IPS-18c (cell line): ENCODE data around the gene B3GNT4.

Experiments used
- H3K4me3 ChIP-seq: 2 replicates; pipeline ENCODE4 v1.7.0; 2013; ENCODE audit warnings: low read depth, mild to moderate bottlenecking, low read length, moderate library complexity; ENCODE audit not compliant: insufficient read depth
- H3K9me3 ChIP-seq: one replicate; pipeline ENCODE4 v1.6.1; 2013; ENCODE audit warnings: mild to moderate bottlenecking, low read length, moderate library complexity; ENCODE audit not compliant: control insufficient read depth, insufficient read depth

Gene B3GNT4

GRCh38 chr12:122204167-122205052, 901 bp downstream of the B3GNT4 start:
- H3K4me3 ChIP-seq: peak overlapping the region; percentile 62
- H3K9me3 ChIP-seq: no peaks in the 10 kb centered on the region

- no peak overlapping the region for H3K4me3 ChIP-seq
- H3K9me3 ChIP-seq: no peaks in the 10 kb centered on the region
These were observed 1.8 kb downstream of the B3GNT4 start for GRCh38 chr12:122205053-122205925.

- Histone ChIP-seq H3K4me3 (no peak overlapping the region), H3K9me3 (no peaks in the 10 kb centered on the region)
These were observed 2.8 kb downstream of the B3GNT4 start for GRCh38 chr12:122206111-122206881.

- Histone ChIP-seq H3K4me3 (no peak overlapping the region), H3K9me3 (no peaks in the 10 kb centered on the region)
These were observed 3.5 kb downstream of the B3GNT4 start for GRCh38 chr12:122206976-122207375.

- H3K4me3 ChIP-seq: no peak overlapping the region
- H3K9me3 ChIP-seq: no peaks in the 10 kb centered on the region
These were observed 3.9 kb downstream of the B3GNT4 start for GRCh38 chr12:122207391-122207790.

- H3K9me3 ChIP-seq: no peaks in the 10 kb centered on the region
- H3K4me3 ChIP-seq: no peak overlapping the region
These were observed 4.7 kb downstream of the B3GNT4 start for GRCh38 chr12:122208073-122208820.

- H3K9me3 ChIP-seq: no peaks in the 10 kb centered on the region
- no peak overlapping the region for H3K4me3 ChIP-seq
These were observed 12.3 kb downstream of the B3GNT4 start for GRCh38 chr12:122215771-122216170.

GRCh38 chr12:122216445-122216844, 12.9 kb downstream of the B3GNT4 start:
- Histone ChIP-seq H3K4me3 (no peak overlapping the region), H3K9me3 (no peaks in the 10 kb centered on the region)

- H3K4me3 ChIP-seq: peak within 1 kb of the TSS; percentile 100
- no peaks in the 10 kb centered on the region for H3K9me3 ChIP-seq
These were observed 22.3 kb downstream of the B3GNT4 start, which contains the start of gene DIABLO for GRCh38 chr12:122225683-122226365. Gene DIABLO, minus strand, starts transcription at chr12:122226052. Its CDS starts 38 bp downstream, at chr12:122226014.

- Histone ChIP-seq H3K9me3 (no peaks in the 10 kb centered on the region), H3K4me3 (peak overlapping the region; percentile 31)
These were observed 23.0 kb downstream of the B3GNT4 start for GRCh38 chr12:122226366-122227125.

- Histone ChIP-seq H3K4me3 (no peak overlapping the region), H3K9me3 (no peaks in the 10 kb centered on the region)
These were observed 23.8 kb downstream of the B3GNT4 start for GRCh38 chr12:122227341-122227740.

GRCh38 chr12:122228092-122228491, 24.6 kb downstream of the B3GNT4 start:
- Histone ChIP-seq H3K9me3 (no peaks in the 10 kb centered on the region), H3K4me3 (no peak overlapping the region)

GRCh38 chr12:122230798-122231197, 27.3 kb downstream of the B3GNT4 start:
- no peak overlapping the region for H3K4me3 ChIP-seq
- H3K9me3 ChIP-seq: no peaks in the 10 kb centered on the region

GRCh38 chr12:122232691-122233090, 29.2 kb downstream of the B3GNT4 start:
- Histone ChIP-seq H3K9me3 (no peaks in the 10 kb centered on the region), H3K4me3 (no peak overlapping the region)

GRCh38 chr12:122235741-122236140, 32.2 kb downstream of the B3GNT4 start:
- Histone ChIP-seq H3K4me3 (no peak overlapping the region), H3K9me3 (no peaks in the 10 kb centered on the region)
